Cerebellar cortex (tissue), 1 donor: ENCODE results near the gene TMUB1.
A peak's percentile ranks its signal among the peaks of the same experiment; 100 is the strongest.

Source experiments
- DNase-seq: peaks from one replicate; pipeline ENCODE4 v3.0.0-alpha.2; 2015; ENCODE audit warnings: low spot score

TMUB1 gene, protein sequence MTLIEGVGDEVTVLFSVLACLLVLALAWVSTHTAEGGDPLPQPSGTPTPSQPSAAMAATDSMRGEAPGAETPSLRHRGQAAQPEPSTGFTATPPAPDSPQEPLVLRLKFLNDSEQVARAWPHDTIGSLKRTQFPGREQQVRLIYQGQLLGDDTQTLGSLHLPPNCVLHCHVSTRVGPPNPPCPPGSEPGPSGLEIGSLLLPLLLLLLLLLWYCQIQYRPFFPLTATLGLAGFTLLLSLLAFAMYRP

DNA sequence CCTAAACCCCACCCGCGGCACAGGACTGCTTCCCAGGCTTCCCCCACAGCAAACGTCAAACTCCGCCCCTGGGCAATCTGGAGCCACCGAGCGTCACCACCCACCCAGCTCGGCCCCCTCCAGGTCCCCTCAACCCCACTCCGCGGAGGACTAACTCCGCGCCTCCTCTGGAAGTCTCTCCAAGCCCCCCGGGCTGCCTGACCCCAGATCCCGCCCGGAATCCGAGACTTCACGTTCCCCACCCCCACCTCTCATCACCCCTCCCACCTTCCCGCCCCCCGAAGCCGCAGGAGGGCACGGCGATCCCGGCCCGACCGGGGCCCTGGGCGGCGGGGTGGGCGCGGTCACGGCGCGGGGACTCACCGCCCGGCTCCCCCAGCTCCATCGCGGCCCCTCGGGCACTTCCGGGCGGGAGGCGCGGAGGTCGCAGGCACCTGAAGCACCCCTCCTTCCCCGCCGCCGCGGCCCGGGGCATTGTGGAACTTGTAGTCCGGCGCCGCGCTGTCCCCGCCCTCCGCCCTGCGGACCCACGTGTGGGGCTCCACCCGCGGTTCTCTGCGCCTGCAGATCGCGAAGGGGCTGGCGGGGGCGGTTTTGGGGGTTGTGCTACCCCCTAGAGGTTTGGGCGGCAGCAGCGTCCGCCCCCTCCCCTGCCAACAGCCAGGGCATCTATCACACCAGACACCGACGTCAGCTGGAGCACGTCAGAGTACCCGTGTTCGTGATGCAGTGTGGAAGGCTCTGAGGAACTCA, at the start of gene TMUB1:
TSS of gene TMUB1 (minus strand) at position 423 of the 753 bp plus-strand sequence. CDS start 930 bp downstream, outside the sequence.
- DNase-seq: peak; percentile 76

DNA sequence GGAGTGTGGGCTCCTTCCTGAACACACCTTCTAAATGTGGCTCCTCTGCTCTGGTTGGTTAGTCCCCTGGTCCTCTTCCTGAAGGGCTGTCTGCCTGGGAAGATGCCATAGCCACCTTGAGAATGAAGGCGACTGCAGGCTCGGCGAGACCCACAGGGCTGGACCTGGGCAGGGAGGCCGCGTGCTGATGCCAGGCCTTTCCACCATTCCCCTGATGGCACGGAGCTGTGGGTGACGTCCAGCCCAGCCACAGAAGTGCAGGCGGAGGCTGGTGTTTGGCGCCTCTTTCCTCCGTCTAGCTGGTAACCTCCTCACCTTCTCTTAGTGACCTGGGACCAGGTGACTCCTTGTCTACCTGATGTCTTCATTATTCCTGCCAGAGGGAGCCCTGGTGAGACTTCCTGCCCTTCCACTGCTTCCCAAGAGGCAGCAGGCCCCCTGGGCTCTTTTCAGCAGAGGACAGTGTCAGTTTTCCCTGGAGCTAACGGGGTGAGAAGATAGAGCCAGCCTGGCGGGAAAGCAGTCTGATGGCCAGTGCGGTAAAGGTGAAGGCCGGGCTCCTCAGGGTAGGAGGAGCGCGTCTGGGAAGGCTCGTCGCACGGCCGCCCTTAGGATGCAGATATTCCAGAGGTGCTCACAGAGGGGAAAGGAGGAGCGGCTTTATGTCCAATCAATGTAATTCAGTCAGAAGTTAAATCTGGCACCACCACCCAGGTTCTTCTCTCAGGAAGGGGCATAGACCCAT, 49.3 kb upstream of the TMUB1 start:
- DNase-seq: no peak

DNA sequence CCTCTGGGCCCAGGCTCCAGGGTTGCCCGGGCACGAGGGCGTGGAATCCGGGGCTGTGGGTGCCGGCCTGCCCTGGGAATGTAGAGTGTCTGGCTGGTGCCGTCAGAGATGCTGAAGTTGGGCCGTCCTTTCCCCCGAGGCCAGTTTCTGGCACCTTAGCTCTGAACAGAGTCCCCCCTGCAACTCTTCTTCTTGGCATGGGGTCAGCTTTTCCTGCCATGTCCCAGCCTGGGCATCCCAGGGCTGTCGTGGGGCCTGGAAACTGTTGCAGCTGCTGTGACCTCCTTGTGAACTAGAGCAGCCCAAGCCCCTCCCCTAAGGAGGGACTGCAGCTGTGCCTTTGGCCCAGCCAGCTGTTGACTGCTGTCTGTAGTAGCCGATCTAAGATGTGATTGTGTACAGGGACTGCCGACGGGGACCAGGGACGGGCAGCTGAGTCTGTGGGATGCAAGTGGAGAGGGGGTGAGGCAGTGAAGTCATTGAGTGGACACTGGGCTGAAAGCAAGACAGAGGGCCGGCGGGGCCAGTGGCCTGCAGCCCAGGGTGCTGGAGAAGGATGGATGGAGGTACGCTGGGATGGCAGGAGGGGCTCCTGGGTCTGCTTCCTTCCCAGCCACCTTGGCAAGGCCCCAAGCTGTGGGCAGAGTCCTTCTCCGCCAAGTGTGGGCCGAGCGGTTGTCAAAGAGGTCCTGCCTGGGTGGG, 48.5 kb upstream of the TMUB1 start:
- no peak for DNase-seq

DNA sequence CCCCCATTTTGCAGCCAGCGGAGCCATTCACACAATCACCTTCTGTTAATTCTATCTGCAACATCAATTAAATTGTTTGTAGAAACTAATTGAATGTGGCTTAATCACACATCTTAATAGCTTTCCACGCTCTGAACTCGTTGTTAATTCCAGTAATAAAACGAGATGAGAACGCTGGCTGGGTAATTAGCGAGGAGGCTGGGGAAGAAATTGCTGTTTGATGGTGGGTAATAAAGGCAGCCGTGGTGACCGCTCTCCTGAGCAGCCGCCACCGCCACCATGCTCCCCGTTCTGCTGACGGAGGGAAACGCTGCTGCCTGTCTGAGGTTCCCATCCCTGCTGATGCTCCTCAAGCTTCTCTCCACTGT, 47.9 kb upstream of the TMUB1 start:
- no peak for DNase-seq

DNA sequence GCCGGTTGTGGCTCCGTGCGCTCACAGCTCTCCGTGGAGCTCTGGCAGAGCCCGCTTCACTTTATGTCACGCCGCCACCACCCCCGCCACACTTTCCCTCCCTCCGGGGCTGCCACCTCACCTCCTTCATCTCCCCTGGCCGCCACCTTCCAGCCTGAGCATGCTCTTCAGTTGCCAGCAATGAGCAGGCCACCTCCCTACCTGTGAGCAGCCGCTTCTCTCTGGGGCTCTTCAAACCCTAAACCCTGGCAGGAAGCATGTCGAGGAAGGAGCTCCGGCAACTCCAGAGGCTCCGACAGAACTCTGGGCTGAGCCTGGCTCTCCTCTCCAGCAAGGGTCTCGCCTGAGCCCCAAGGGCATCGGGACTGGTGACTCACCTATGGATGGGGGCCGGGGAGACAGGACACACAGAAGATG, 47.5 kb upstream of the TMUB1 start:
- no peak for DNase-seq

DNA sequence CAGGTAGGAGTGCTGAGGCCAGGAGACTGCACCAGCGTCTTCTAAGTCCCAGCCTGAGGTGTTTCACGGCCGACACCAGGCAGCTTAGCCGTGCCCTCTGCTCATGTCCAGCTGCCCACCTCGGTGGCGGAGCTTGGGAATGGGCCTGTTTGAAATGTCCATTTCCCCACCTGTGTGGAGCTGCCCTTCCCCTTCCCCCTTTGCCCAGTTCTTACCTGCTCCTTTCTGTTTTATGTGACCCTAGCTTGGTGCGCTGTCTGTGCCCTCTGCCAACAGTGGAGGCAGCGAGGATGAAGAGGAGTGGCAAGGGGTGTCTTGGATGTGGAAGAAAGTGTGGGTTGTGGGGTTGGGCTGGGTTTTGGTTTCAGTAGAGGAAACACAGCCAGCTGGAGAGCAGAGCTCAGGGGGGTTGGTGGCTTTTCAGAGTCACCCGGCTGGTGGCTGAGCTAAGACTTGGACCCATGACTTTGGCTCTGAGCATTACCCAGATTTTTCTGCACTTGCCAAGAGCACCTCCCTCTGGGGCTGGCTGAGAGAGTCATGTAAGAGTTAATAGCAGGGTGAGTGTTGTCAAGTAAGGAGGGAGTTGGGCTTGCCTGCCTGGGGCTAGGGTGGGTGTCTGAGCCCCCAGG, 46.8 kb upstream of the TMUB1 start:
- no peak for DNase-seq

DNA sequence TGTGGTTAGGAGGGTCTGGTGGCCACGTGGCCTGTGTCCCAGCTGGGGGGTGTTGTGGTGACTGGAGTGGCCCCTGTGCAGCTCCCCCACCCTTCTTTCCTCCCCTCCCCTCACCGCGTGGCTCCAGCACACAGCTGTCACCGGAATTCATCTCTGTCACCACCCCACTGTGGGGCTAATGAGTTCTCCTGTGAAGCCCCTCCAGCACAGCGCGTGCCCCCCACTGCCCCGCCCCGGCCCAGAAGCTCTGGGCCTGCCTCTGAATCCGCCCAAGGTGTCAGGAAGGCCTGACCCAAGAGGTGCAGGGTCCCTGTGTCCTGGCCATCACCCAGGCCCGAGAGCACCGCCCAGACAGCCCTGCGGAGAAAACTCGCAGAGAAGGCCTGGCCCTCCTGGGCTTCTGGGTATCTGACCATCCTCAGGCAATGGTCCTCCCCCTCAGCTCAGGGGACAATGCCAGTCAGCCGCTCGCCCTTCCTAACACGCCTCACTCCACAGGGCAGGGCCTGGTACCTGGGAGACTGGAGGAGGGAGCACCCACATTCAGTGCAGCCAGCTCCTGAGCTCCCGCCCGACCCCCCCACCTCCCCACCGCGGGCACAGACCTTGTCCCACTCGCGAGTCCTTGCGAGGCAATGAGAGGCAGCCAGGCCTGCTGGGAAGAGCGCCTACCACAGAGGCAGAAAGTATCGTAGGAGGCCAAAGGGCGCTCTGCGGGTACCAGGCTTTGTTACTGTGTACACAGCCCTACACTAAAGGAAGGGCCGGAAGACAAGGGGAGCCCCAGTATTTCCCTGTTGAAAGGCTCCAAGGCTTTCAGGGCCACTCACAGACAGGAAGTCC, 46.0 kb upstream of the TMUB1 start:
- no peak for DNase-seq

DNA sequence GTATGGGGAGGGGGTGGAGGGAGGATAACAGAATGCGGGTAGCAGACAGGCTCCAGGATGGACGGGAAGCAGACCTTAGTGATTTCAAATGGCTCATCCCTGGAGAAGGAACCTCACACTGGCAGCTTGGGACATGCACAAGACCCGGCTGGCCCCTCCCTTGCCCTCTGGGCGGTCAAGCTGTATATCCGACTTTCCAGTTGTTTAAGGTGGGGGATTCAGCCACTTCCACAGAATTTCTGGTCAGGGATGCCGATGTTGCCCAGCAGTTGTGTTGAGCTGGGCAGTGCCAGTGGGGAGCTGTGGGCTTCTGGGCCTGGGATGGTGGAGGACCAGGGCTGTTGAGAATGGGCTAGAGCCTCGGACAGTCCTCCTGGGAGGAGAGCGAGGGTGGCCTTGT, 45.4 kb upstream of the TMUB1 start:
- DNase-seq: no peak

DNA sequence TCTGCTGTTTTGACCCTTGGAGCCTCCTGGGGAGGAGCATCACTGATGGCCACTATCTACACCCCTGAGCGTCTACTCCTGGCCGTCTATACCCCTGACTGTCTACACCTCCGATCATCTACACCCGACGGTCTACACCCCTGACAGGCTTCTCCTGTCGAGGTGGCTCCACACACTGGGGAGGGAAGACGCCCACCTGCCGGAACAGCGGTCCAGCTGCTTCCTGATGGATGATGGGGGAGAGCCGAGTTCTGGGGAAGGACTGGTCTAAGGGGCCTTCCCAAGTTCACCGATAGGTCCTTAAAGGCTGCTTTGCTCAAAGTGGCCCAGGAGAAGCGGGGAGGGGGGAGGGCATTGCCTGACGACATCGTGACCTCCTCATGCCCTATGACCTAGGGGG, 44.9 kb upstream of the TMUB1 start:
- DNase-seq: no peak

DNA sequence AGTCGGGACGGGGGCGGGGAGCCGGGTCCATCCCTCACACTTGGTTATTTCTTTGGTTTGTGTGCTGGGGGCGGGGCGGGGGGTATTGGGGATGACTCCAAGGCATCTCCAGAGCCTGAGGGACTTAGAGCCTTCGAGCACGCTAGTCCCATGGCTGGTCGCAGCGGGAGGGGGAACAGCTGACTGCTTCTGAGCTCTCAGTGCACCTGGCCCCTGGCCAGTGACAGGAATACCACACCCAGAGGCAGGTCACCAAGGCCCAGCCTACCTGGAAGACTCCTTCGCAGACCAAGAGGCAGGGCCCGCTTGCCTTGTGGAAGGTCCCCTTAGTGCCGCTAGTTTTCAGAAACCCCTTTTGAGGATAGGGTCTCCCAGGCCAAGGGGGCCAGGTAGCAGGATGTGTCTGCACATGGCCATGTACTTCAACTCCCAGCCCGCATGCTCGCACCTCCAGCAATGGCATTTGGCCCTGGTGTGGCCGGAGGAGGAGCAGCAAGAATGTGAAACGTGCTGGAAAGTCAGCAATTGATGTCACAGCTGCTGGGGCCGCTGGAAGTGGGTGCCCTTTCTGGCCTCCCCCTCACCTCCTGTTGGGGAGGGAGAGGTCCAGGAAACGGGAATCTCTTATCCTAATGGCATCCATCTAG, 43.3 kb upstream of the TMUB1 start:
- no peak for DNase-seq

DNA sequence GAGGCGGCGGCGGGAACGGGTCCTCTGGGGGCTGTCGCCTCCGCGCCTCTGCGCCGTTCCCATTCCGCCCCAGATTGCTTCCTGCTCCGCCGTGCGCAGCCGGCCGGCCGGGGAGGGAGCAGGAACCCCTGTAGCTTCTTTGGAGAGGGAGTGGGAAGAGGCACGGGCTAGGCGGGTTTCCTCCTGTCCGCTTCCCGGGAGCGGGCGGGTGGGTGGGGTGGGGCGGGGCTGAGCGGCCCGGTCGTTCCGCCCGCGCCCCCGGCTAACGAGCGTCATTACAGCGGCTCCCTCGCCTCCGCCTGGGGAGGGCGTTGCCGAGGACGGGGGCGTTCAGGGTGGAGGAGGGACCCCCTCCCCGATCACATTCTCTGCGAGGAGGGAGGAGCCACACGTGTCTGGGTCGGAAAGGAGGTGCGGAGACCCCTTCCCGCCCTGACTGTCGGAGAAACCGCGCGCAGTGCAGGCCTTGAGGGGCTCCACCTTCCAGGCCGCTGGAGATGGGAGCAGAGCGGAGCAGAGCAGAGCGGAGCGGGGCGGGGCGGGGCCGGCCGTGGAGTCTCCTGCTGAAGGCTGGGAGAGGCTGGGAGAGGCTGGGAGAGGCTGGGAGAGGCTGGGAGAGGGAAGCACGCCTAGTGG, 42.7 kb upstream of the TMUB1 start:
- no peak for DNase-seq

DNA sequence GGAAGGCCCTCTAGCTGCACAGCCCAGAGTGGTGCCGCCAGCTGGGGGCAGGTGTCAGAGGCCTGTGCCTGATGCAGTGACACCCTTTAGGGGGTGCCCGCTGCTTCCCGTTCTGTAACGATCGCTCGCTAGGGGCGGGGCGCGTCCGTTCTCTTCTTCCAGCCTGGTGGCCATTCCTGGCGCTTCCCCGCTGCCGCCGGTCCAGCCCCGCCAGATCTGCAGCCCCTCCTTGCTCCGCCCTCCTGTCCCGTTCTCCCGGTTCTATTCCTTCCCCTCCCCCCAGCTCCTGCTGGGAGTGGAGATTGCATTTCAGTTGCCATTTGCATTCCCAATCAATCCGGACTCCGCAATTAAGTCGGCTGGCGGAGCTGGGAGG, 42.2 kb upstream of the TMUB1 start:
- DNase-seq: no peak

DNA sequence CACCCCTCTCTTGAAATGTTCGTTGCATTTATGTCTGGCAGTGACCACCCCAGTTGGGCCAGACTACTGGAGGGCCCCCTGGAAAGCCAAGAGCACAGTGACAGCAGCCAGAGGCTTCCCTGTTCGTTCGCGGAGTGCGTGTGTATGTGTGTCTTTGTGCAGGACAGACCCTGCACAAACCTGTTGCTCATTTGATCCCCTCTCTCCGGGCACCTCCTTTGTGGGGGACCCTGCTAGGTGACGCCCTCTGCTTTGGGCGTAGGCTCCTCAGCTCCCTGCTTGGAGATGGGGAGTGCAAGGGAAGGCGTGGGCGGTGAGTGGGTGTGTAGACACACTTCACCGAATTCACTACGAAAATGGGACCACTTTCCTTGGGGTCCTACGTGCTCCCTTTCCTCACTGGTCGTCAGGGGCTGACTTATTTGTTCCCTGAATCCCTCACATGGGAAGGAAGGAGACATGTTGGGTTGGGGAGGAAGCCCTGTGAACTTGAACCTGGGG, 41.7 kb upstream of the TMUB1 start:
- no peak for DNase-seq

DNA sequence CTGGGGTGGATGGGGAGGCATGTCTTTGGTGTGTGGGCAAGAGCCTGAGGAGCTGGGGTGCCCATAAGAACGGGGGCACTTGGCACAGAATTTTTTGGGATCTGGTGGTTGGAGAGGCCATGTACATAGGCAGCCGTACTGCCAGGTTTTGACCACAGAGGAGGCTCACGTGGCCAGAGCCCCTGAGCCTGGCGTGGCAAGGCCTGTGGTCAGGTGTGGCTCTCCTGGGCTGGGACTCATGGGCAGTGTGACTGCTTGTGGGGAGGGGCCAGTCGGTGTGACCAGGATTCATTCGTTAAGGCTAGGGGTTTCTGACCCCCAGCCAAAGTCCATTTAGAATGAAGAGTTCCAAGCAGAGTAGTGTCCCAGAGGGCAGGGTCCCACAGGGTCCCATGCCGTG, 41.2 kb upstream of the TMUB1 start:
- DNase-seq: no peak

DNA sequence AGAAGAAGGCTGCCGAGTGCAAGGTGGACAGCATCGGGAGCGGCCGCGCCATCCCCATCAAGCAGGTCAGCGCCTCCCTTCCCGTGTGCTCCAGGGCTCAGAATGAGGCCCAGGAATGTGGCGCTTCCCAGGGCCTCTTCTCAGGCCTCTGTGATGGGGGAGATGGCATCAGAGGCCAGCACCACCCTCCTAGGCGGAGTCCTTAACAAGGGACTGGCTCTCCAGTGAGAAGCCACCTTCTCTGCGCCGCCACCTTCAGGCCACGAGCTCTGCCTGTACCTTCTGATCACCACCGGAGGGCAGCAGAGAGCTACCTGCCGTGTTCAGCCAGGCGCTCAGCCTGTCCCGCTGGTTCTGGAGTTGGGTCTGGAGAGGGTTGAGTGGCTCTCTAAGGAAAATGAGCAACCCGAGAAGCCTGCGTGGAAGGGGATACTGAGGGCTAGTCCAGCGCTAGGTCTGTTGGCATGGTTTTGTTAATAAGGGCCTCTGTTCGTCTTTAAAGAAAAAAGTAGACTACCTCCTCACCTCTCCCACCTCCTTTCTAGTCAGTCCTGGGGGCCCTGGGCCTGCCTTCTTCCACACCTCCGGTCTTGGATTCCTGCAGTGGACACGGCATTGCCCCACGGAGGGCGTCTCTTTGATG, 40.6 kb upstream of the TMUB1 start:
- DNase-seq: peak; percentile 92

DNA sequence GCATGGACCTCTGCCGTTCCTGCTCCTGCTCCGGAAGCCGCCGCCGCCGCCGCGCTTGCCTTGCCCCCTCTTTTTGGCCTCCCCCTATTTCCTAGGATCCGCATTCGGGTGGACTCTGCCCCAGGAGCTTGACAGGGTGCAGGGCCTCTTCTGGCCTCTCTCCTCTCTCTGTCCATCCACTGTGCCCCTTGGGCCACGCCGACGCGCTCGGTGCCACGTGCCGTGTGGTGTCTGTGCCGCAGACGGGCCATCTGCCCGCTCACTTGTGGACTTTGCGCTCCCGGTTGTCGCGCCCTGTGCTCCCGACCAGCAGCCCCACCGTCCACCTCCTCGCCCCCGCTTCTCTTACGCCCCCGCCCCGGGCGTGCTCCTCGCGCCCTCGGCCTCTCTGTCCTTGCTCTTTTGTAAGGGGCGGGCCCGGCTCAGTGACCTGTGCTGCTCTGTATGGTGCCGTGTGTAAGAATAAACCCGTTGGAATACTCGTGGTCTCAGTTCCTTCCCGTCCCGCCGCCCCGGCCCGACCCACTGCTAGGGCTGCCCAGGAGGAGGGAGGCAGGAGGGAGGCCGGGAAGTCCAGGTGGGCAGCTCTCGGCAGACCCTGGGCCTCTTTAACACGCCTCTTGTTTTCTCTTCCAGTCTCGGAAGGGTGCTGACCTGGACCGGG, 40.0 kb upstream of the TMUB1 start:
- DNase-seq: no peak

DNA sequence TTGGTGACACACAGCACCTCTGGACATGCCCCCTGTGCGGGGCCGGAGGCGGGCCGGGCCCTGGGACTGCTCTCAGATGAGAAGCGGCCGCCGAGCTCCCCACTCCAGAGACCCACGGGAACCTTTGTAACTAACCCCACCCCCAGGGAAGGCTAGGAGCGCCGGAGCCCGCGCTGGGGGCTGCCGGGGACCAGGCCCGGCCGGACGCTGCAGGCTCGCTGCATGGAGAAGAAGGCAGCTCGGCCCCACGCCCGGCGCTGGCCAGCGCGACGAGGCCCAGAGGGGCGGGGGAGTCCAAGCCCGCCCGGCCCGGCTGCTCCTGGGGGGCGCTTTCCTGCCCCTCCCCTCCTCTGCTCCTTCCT, 39.5 kb upstream of the TMUB1 start:
- DNase-seq: no peak

DNA sequence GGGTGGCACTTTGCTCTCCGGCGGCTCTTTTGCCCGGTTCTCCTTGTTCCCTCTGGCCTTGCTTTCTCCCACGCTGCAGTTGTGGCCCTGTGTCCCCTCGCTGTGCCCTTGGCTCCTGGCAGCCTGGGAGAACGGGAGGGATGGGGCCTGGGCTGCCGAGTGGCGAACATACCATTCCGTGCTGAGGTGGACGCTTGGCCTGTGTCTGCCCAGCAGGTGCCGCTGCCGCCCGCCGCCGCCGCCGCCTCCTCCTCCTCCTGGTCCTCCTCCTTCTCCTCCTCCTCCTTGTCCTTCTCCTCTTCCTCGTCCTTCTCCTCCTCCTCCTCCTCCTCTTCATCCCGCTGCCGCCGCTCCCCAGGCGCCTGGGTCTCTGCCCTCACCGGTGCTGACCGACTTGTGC, 39.0 kb upstream of the TMUB1 start:
- DNase-seq: peak; percentile 67
